Fibroblast of skin of right quadriceps (primary cell): ENCODE measurements around the gene GREB1L.
"Not testable (repeated sequence)": the region's sequence is repeated elsewhere in the genome, so short reads cannot be mapped to it uniquely, and the experiment has no call there.

Experiments used
- DNase-seq: peaks from one replicate; pipeline ENCODE4 v3.0.0-alpha.2; 2013

The GREB1L gene

GRCh38 chr18:21265971-21266673, 24.1 kb downstream of the GREB1L start:
- no peak for DNase-seq

GRCh38 chr18:21267400-21267799, 25.4 kb downstream of the GREB1L start:
- DNase-seq = no peak

- DNase-seq = no peak
These were observed 27.3 kb downstream of the GREB1L start for GRCh38 chr18:21269349-21269748.

- DNase-seq = no peak
These were observed 28.4 kb downstream of the GREB1L start for GRCh38 chr18:21270453-21270852.

- DNase-seq = no peak
These were observed 30.1 kb downstream of the GREB1L start for GRCh38 chr18:21272016-21272579.

GRCh38 chr18:21273568-21273967, 31.5 kb downstream of the GREB1L start:
- no peak for DNase-seq

GRCh38 chr18:21275645-21276044, 33.6 kb downstream of the GREB1L start:
- no peak for DNase-seq

GRCh38 chr18:21277578-21277977, 35.5 kb downstream of the GREB1L start:
- no peak for DNase-seq

- DNase-seq = not testable (repeated sequence)
These were observed 36.2 kb downstream of the GREB1L start for GRCh38 chr18:21278218-21278617.

GRCh38 chr18:21281603-21282002, 39.6 kb downstream of the GREB1L start:
- no peak for DNase-seq

GRCh38 chr18:21284540-21284939, 42.5 kb downstream of the GREB1L start:
- no peak for DNase-seq

GRCh38 chr18:21289827-21290226, 47.8 kb downstream of the GREB1L start:
- no peak for DNase-seq

- DNase-seq = no peak
These were observed 49.1 kb downstream of the GREB1L start for GRCh38 chr18:21291106-21291505.

GRCh38 chr18:21293479-21293878, 51.4 kb downstream of the GREB1L start:
- no peak for DNase-seq

GRCh38 chr18:21295101-21295500, 53.1 kb downstream of the GREB1L start:
- DNase-seq = no peak

GRCh38 chr18:21296045-21296444, 54.0 kb downstream of the GREB1L start:
- DNase-seq = no peak

GRCh38 chr18:21298351-21298750, 56.3 kb downstream of the GREB1L start:
- DNase-seq = no peak

- DNase-seq = no peak
These were observed 58.2 kb downstream of the GREB1L start for GRCh38 chr18:21300035-21300907.

GRCh38 chr18:21300908-21301200, 58.8 kb downstream of the GREB1L start:
- DNase-seq = no peak

GRCh38 chr18:21303445-21303844, 61.4 kb downstream of the GREB1L start:
- DNase-seq = no peak

- DNase-seq = no peak
These were observed 61.9 kb downstream of the GREB1L start for GRCh38 chr18:21303895-21304294.

- DNase-seq = no peak
These were observed 63.6 kb downstream of the GREB1L start for GRCh38 chr18:21305621-21306020.

- DNase-seq = no peak
These were observed 64.3 kb downstream of the GREB1L start for GRCh38 chr18:21306368-21306767.

GRCh38 chr18:21307578-21307977, 65.5 kb downstream of the GREB1L start:
- DNase-seq = no peak
